HCEC 1CT (cell line): ENCODE measurements around the gene MCF2.
A peak's percentile ranks its signal among the peaks of the same experiment; 100 is the strongest.
"Not testable (repeated sequence)": the region's sequence is repeated elsewhere in the genome, so short reads cannot be mapped to it uniquely, and the experiment has no call there.

Experiments
- DNase-seq: peaks from one replicate; pipeline ENCODE4 v3.0.0-alpha.2; 2017

The MCF2 gene

GRCh38 chrX:139708067-139708466 is at the start of gene MCF2:
Gene MCF2, minus strand, starts transcription at chrX:139708167. Its CDS starts 56,423 bp downstream, at chrX:139651744.
- no peak for DNase-seq

- no peak for DNase-seq
Measured at GRCh38 chrX:139751053-139751452, 43.1 kb upstream of the MCF2 start.

- peak; percentile 16 for DNase-seq
Measured at GRCh38 chrX:139750390-139750789, 42.4 kb upstream of the MCF2 start.

- peak; percentile 57 for DNase-seq
Measured at GRCh38 chrX:139739138-139739537, 31.2 kb upstream of the MCF2 start.

- DNase-seq, result peak; percentile 45
Measured at GRCh38 chrX:139738581-139738980, 30.6 kb upstream of the MCF2 start.

GRCh38 chrX:139736151-139736550 is 28.2 kb upstream of the MCF2 start:
- DNase-seq, result no peak

GRCh38 chrX:139734996-139735395 is 27.0 kb upstream of the MCF2 start:
- DNase-seq, result no peak

- DNase-seq, result no peak
Measured at GRCh38 chrX:139725720-139726119, 17.8 kb upstream of the MCF2 start.

- no peak for DNase-seq
Measured at GRCh38 chrX:139724626-139725025, 16.7 kb upstream of the MCF2 start.

GRCh38 chrX:139720979-139721378 is 13.0 kb upstream of the MCF2 start:
- no peak for DNase-seq

- DNase-seq, result peak; percentile 59
Measured at GRCh38 chrX:139720136-139720535, 12.2 kb upstream of the MCF2 start.

- no peak for DNase-seq
Measured at GRCh38 chrX:139702658-139703057, 5.3 kb downstream of the MCF2 start.

GRCh38 chrX:139692908-139693307 is 15.1 kb downstream of the MCF2 start:
- DNase-seq, result no peak

GRCh38 chrX:139692506-139692849 is 15.5 kb downstream of the MCF2 start:
- no peak for DNase-seq

GRCh38 chrX:139691843-139692505 is 16.0 kb downstream of the MCF2 start:
- no peak for DNase-seq

- DNase-seq, result no peak
Measured at GRCh38 chrX:139691493-139691842, 16.5 kb downstream of the MCF2 start.

GRCh38 chrX:139685175-139685574 is 22.8 kb downstream of the MCF2 start:
- not testable (repeated sequence) for DNase-seq

GRCh38 chrX:139680356-139680755 is 27.6 kb downstream of the MCF2 start:
- DNase-seq, result no peak

GRCh38 chrX:139647597-139647996 is 60.4 kb downstream of the MCF2 start:
- DNase-seq, result no peak

- no peak for DNase-seq
Measured at GRCh38 chrX:139642241-139642927, 65.6 kb downstream of the MCF2 start.

- DNase-seq, result no peak
Measured at GRCh38 chrX:139640259-139640658, 67.7 kb downstream of the MCF2 start.

GRCh38 chrX:139639253-139639652 is 68.7 kb downstream of the MCF2 start:
- DNase-seq, result no peak

- no peak for DNase-seq
Measured at GRCh38 chrX:139600105-139600504, 107.9 kb downstream of the MCF2 start.

- no peak for DNase-seq
Measured at GRCh38 chrX:139596068-139596467, 111.9 kb downstream of the MCF2 start.

GRCh38 chrX:139585613-139586012 is 122.4 kb downstream of the MCF2 start:
- no peak for DNase-seq
